ENCODE data around the gene SOS2.

The SOS2 gene

GRCh38 chr14:50113381-50114035 is 117.9 kb downstream of the SOS2 start:
- DNase-seq = no peak

- no peak for DNase-seq
Observed at GRCh38 chr14:50110323-50111037, 120.9 kb downstream of the SOS2 start.

GRCh38 chr14:50109342-50109741 is 122.0 kb downstream of the SOS2 start:
- DNase-seq = no peak

GRCh38 chr14:50107850-50108249 is 123.5 kb downstream of the SOS2 start:
- no peak for DNase-seq

- DNase-seq = no peak
Observed at GRCh38 chr14:50106178-50106577, 125.2 kb downstream of the SOS2 start.

- DNase-seq = no peak
Observed at GRCh38 chr14:50103558-50103957, 127.8 kb downstream of the SOS2 start.

- DNase-seq = no peak
Observed at GRCh38 chr14:50101417-50101816, 130.0 kb downstream of the SOS2 start.

- DNase-seq = no peak
Observed at GRCh38 chr14:50100805-50101204, 130.6 kb downstream of the SOS2 start.

- DNase-seq = no peak
Observed at GRCh38 chr14:50099335-50099734, 132.0 kb downstream of the SOS2 start.

GRCh38 chr14:50095895-50096294 is 135.5 kb downstream of the SOS2 start:
- no peak for DNase-seq

- DNase-seq = no peak
Observed at GRCh38 chr14:50094056-50094755, 137.2 kb downstream of the SOS2 start.

- DNase-seq = no peak
Observed at GRCh38 chr14:50093496-50093895, 137.9 kb downstream of the SOS2 start.

- DNase-seq = no peak
Observed at GRCh38 chr14:50092006-50092555, 139.3 kb downstream of the SOS2 start.

- no peak for DNase-seq
Observed at GRCh38 chr14:50091240-50091913, 140.0 kb downstream of the SOS2 start.

- no peak for DNase-seq
Observed at GRCh38 chr14:50089208-50089607, 142.2 kb downstream of the SOS2 start.

- DNase-seq = no peak
Observed at GRCh38 chr14:50088731-50089130, 142.6 kb downstream of the SOS2 start.

GRCh38 chr14:50088117-50088515 is 143.3 kb downstream of the SOS2 start:
- no peak for DNase-seq

- no peak for DNase-seq
Observed at GRCh38 chr14:50087341-50088116, 143.8 kb downstream of the SOS2 start.

- DNase-seq = no peak
Observed at GRCh38 chr14:50086321-50086711, 145.1 kb downstream of the SOS2 start.

- DNase-seq = no peak
Observed at GRCh38 chr14:50085570-50086320, 145.6 kb downstream of the SOS2 start.

- no peak for DNase-seq
Observed at GRCh38 chr14:50084666-50085065, 146.7 kb downstream of the SOS2 start.
